ENCODE measurements around the gene BMP2. TPM values are rescaled to one million over a fixed set of nuclear protein-coding genes. Genes with fewer than 3 reads are reported as not detected.

BMP2 gene
- total and polyA plus RNA-seq, 2 donors from 2014 or later = 3.3 to 8.7 TPM

- TF ChIP-seq, protein P1, sequence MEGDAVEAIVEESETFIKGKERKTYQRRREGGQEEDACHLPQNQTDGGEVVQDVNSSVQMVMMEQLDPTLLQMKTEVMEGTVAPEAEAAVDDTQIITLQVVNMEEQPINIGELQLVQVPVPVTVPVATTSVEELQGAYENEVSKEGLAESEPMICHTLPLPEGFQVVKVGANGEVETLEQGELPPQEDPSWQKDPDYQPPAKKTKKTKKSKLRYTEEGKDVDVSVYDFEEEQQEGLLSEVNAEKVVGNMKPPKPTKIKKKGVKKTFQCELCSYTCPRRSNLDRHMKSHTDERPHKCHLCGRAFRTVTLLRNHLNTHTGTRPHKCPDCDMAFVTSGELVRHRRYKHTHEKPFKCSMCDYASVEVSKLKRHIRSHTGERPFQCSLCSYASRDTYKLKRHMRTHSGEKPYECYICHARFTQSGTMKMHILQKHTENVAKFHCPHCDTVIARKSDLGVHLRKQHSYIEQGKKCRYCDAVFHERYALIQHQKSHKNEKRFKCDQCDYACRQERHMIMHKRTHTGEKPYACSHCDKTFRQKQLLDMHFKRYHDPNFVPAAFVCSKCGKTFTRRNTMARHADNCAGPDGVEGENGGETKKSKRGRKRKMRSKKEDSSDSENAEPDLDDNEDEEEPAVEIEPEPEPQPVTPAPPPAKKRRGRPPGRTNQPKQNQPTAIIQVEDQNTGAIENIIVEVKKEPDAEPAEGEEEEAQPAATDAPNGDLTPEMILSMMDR (IDR thresholded peaks at IDR 0.05; ENCODE audit: borderline replicate concordance, extremely low read depth, insufficient read depth) = no peak
- no peak for FAIRE-seq
- Histone ChIP-seq H3K27me3 (ENCODE audit: control insufficient read depth, insufficient read depth, low read length) (no peaks in the 10 kb centered on the region), H3K9ac (ENCODE audit: low read length in 3 of 3) (no peak overlapping the region), H3K4me3 (ENCODE audit: low read length in 3 of 3) (no peak overlapping the region), H3K36me3 (ENCODE audit: control insufficient read depth in 2 of 3, insufficient read depth in 3 of 3, low read length in 3 of 3) (no peaks in the 10 kb centered on the region), H3K27ac (ENCODE audit: low read depth in 2 of 2, low read length in 2 of 2) (no peak overlapping the region), H3K9me3 (ENCODE audit: control insufficient read depth in 2 of 3, insufficient read depth in 1 of 3, low read length in 3 of 3) (no peaks in the 10 kb centered on the region), H3K4me1 (ENCODE audit: control insufficient read depth in 2 of 3, insufficient read depth in 2 of 3, low read depth in 1 of 3, low read length in 3 of 3) (no peaks in the 10 kb centered on the region)
- intact Hi-C loops (cut with DNase I) = no loop called here
- DNase-seq = no peak
Measured at GRCh38 chr20:6829510-6830116, 62.1 kb downstream of the BMP2 start.

Measured in kidney (tissue), 14 donors.